ENCODE results near the gene LIMS2.

LIMS2 gene

GRCh38 chr2:127658641-127659407 is 16.5 kb downstream of the LIMS2 start:
- DNase-seq: no peak

- no peak for DNase-seq
Measured at GRCh38 chr2:127658146-127658545, 17.2 kb downstream of the LIMS2 start.

- DNase-seq: no peak
Measured at GRCh38 chr2:127657232-127657595, 18.1 kb downstream of the LIMS2 start.

GRCh38 chr2:127656569-127657231 is 18.6 kb downstream of the LIMS2 start:
- DNase-seq: no peak

- no peak for DNase-seq
Measured at GRCh38 chr2:127655209-127656073, 19.9 kb downstream of the LIMS2 start.

GRCh38 chr2:127654838-127655175 is 20.5 kb downstream of the LIMS2 start:
- DNase-seq: no peak

- no peak for DNase-seq
Measured at GRCh38 chr2:127654084-127654837, 21.1 kb downstream of the LIMS2 start.

GRCh38 chr2:127653421-127654083 is 21.8 kb downstream of the LIMS2 start:
- no peak for DNase-seq

- no peak for DNase-seq
Measured at GRCh38 chr2:127652786-127653357, 22.5 kb downstream of the LIMS2 start.

- peak in 42 of 58 donors; percentile 24 to 86 (median 68) for DNase-seq
Measured at GRCh38 chr2:127651971-127652550, 23.3 kb downstream of the LIMS2 start.

GRCh38 chr2:127651381-127651809 is 23.9 kb downstream of the LIMS2 start:
- DNase-seq: no peak

GRCh38 chr2:127650785-127651380 is 24.4 kb downstream of the LIMS2 start:
- peak in 1 of 58 donors; percentile 12 for DNase-seq

- DNase-seq: no peak
Measured at GRCh38 chr2:127650041-127650784, 25.1 kb downstream of the LIMS2 start.

GRCh38 chr2:127649684-127650040 is 25.7 kb downstream of the LIMS2 start:
- peak in 53 of 58 donors; percentile 11 to 84 (median 65) for DNase-seq

GRCh38 chr2:127649100-127649611 is 26.2 kb downstream of the LIMS2 start:
- DNase-seq: peak in 10 of 58 donors; percentile 10 to 45 (median 30)

- DNase-seq: no peak
Measured at GRCh38 chr2:127648321-127648720, 27.0 kb downstream of the LIMS2 start.

- peak in 2 of 58 donors; percentile 23 to 72 for DNase-seq
Measured at GRCh38 chr2:127647242-127648190, 27.8 kb downstream of the LIMS2 start.

Measured in anterior cingulate cortex (tissue), 58 donors.